B cell (primary cell): ENCODE results near the gene ZMIZ1.

Experiments used
- EZH2 ChIP-seq: IDR thresholded peaks from 2 replicates; pipeline ENCODE4 v1.6.1; 2012; ENCODE audit warnings: borderline replicate concordance, low read depth, mild to moderate bottlenecking, moderate library complexity, low read length; ENCODE audit not compliant: insufficient read depth, poor library complexity, severe bottlenecking
- TF ChIP-seq, protein P1 (sequence below): fragments of 200-600 bp; IDR thresholded peaks from one replicate; pipeline ENCODE4 v1.8.0; 2022; ENCODE audit warnings: antibody characterized with exemption, mild to moderate bottlenecking

DNA sequence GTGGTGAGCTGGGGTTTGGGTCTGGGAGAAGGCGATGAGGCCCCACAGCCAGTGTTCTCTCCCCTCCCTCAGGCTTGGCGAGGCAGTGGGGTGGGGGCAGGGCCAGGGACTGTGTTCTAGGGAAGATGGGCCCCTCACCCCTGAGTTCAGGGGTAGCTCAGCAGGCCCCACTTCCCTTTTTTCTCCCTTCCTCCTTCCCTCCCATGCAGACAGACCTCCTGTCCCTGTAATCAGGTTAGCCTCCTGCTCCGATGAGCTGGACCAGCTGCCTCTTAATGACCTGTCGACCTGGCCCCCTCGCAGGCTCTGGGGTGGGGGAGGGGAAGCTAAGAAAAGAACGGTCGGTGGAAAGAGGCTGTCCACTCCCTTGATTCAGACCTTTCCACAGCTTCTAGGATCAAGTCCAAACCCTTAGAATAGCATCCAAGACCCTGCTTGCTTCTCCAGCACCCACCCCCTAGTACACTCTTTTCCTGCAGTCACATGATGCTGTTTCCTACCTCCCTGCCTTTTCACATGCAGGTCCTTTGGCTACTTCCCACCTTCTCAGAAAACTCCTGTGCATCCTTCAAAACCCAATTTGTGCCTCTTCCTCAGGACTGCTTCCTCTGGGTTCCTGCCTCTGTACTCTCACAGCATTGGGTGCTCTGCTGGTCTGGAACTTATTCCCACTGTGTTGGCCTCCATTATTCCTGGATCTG is 64.1 kb downstream of the ZMIZ1 start:
- TF ChIP-seq, protein P1, sequence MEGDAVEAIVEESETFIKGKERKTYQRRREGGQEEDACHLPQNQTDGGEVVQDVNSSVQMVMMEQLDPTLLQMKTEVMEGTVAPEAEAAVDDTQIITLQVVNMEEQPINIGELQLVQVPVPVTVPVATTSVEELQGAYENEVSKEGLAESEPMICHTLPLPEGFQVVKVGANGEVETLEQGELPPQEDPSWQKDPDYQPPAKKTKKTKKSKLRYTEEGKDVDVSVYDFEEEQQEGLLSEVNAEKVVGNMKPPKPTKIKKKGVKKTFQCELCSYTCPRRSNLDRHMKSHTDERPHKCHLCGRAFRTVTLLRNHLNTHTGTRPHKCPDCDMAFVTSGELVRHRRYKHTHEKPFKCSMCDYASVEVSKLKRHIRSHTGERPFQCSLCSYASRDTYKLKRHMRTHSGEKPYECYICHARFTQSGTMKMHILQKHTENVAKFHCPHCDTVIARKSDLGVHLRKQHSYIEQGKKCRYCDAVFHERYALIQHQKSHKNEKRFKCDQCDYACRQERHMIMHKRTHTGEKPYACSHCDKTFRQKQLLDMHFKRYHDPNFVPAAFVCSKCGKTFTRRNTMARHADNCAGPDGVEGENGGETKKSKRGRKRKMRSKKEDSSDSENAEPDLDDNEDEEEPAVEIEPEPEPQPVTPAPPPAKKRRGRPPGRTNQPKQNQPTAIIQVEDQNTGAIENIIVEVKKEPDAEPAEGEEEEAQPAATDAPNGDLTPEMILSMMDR, result no peak
- TF ChIP-seq EZH2, result no peak
